Hematopoietic multipotent progenitor cell treated with erythropoietin and hydrocortisone succinate and interleukin-3 and kit ligand, for 15 days (in vitro differentiated cells): Measurements from ENCODE around the gene PPP4R2.
A peak's percentile ranks its signal among the peaks of the same experiment; 100 is the strongest.
"Not testable (repeated sequence)": the region's sequence is repeated elsewhere in the genome, so short reads cannot be mapped to it uniquely, and the experiment has no call there.

ENCODE experiments used
- DNase-seq: peaks from one replicate; pipeline ENCODE4 v3.0.0-alpha.2; 2015; ENCODE audit warnings: low spot score

Gene PPP4R2

DNA sequence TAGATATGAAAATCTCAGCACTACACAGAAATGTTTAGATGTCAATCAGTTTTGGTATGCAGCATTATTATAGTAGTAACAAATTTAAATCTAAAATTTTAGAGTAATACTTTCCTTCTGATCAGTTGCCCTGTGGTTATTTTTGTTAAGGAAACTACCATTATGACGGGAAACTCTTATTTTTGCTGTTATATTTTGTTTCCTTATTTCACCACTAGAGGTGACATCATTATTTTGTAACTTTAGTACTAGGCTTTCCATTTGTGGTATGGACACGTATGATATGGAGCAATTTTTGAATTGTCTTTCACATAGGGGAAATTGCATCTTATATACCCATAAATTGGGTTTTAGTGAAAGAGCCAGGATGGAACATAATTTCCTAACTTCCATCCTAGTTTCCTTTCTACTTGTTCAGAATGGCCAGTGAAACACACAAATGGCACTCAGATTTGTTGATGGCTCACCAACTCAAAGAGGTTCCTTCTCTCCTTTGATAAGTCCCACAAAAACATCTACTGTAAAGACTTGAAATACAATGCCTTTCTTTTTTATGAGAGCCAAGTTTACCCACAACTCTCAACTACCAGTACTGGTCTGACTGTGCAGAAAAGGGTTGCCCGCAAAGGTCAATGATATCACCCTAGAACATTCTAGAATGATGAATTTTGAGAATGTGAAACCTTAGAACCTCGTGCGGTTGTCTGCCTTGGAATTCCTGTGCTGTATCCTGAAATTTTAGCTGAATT is 19.4 kb upstream of the PPP4R2 start:
- no peak for DNase-seq

DNA sequence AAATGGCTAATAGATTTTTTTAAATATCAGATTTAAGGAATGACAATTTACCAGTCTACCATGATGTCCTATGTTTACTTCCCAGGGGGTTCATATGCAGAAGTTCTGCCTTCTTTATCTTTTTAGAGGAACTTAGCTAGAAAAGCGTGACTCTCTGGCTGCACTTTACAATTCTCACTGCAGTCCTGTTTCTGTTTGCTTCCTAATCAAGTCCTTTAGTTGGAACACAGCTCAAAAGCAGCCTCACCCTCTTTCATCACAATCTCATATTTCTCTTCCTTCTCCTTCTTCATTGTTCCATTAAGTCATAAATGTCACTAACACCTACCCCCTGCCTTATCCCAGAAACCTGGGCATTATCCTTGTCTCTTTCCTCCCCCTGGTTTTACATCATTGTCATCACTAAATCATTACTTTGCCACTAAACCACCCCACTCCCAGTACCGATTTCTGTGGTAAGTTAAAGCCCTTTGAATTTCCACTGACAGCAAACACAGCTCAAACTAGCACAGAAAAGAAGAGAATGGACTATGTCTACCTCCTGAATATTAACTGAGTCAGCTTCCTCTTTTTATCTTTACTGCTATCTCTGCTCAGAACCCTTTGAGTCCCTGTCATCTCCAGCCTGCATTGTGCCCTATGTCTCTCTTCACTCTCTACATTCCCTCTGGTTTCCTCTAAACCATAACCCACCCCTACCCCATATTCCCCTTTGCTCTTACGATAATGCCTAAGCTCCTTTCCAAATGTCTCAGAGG is 13.8 kb upstream of the PPP4R2 start:
- DNase-seq, result no peak

DNA sequence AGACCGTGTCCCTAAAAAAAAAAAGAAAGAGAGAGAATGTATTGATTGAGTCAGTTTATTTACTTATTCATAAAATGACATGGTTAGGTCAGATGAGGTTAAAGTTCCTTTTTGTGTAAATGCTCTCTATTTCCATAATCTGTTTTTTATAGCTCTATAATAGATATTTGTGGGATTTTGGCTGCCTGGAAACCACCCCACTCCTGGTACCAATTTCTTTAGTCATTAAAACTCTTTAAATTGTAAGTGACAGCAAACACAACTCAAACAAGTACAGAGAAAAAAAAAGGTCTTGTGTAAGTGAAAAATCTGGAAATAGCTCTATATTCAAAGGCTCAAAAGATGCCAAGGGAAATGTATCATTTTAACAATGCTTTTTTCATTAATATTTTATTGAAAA is 11.0 kb upstream of the PPP4R2 start:
- no peak for DNase-seq

DNA sequence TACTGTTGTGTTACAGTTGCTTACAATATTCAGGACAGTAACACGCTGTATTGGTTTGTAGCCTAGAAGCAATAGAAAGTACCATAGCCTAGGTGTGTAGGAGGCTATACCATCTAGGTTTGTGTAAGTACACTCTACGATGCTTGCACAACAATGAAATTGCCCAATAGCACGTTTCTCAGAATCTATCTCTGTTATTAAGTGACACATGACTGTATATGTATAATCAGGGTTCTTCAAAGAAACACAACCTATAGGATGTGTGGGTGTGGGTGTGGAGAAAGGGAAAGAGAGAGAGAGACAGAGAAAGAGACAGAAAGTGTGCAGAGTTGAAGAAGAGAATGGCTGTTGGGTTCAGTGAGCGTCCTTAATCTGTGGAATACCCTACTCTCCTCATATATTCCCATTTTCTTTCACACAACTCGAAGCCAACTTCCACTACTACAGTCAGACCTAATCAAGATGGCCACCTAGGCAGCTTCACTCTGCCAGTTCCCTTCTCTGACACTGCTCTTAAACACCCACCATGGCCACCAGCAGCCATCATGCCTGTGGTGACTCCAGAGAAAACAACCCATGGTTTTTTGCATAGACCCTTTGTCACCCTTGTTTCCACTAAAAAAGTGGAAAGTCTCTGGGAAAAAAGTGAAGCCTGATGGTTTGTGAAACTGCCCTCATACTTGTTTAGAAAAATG is 5.8 kb upstream of the PPP4R2 start:
- no peak for DNase-seq

GRCh38 chr3:72991522-72991921 is 5.1 kb upstream of the PPP4R2 start:
- DNase-seq, result no peak

- no peak for DNase-seq
These were observed 3.2 kb upstream of the PPP4R2 start for GRCh38 chr3:72993391-72993790.

DNA sequence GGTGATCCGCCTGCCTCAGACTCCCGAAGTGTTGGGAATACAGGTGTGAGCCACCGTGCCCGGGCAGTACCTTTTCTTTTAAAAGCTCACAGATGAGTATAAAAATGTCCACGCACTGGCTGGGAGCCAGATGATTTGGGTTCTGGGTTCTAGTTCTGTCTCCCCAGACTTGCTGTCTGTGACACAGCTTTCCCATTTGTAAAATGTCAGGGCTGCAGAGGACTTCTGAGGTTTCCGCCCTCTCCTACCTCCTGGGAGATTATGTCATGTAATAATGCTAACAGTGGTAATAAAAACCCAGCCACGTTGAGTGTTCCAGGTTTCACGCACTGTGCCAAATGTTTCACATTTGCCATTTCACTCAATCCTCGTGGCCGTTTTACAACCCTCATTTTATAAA is 1.3 kb upstream of the PPP4R2 start:
- DNase-seq, result no peak

DNA sequence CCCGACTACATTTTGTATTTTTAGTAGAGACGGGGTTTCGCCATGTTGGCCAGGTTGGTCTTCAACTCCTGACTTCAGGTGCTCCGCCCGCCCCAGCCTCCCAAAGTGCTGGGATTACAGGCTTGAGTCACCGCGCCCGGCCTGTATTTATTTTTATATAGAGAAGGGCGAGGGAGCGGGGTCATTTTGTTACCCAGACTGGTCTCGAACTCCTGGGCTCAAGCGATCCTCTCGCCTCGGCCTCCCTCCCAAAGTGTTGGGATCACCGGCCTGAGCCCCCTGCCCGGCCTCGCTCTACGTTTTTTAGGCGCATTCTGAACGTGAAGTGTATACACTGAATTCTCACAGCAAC is 514 bp upstream of the PPP4R2 start:
- no peak for DNase-seq

DNA sequence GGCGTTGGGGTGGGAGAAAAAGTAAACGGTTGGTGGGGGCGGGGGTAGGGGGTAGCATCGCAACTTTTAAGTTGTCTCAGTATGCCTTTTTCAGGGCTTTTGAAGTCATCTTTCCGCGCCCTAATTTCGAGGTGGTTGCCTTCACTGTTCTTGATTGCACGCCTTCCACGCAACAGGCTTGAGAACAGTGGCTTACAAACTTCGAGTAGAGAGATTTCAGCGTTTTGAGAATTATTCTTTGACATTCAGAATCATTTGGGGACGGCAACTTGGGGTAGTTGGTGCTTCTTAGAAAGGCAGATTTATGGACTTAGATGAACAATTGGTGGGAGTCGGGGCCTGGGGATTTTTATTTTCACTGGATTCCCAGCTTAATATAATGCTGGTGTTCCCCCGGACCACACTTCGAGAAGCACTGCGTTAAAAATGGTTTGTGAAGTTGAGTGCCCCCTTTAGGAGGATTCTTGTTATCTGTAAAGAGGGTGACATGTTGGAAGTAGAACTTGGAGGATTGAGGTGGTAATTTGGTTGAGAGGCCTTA is 880 bp downstream of the PPP4R2 start:
- peak; percentile 65 for DNase-seq

DNA sequence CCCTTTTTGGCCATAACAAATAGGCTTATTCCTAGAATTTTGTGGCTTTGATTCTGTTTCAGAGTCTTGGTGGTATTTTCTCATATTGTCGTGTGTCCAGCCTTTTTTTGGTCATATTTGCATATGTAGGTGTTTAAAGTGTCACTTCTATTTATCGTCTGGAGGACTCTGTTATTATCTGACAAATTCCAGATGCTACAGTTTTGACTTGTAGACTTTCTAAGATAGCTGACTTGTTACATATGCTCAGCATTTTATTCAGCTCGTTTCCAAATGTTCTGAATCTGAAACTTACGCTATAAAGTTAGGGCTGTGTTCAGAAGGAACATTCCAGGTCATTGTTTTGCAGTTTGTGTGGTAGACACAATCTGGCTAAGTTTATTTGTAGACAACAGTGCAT is 1.9 kb downstream of the PPP4R2 start:
- DNase-seq, result peak; percentile 16

DNA sequence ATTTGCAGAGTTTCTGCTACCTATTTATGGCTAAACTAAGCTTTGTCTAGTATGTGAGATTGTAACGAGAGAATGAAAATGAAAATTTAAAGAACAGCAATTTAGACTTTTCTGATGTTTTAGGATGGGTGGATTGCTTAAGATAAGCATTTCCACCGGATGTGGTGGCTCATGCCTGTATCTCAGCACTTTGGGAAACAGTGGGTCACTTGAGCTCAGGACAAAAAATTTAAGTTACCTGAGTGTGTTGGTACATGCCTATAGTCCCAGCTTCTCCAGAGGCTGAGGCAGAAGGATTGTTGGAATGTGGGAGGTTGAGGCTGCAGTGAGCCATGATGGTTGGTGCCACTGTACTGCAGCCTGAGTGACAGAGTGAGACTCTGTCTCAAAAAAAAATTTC is 3.3 kb downstream of the PPP4R2 start:
- no peak for DNase-seq

DNA sequence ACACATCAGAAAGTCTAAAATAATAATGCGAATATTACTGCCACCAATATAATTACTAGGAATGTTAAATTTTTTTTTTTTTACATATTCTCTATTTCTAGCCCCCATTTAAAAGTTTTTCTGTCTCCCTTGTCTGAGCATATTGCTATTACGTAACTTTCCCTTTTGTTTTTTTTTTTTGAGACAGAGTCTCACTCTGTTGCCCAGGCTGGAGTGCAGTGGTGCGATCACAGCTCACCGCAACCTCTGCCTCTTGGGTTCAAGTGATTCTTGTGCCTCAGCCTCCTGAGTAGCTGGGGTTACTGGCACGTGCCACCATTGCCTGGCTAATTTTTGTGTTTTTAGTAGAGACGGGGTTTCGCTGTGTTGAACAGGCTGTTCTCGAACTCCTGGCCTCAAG is 6.4 kb downstream of the PPP4R2 start:
- DNase-seq, result not testable (repeated sequence)

DNA sequence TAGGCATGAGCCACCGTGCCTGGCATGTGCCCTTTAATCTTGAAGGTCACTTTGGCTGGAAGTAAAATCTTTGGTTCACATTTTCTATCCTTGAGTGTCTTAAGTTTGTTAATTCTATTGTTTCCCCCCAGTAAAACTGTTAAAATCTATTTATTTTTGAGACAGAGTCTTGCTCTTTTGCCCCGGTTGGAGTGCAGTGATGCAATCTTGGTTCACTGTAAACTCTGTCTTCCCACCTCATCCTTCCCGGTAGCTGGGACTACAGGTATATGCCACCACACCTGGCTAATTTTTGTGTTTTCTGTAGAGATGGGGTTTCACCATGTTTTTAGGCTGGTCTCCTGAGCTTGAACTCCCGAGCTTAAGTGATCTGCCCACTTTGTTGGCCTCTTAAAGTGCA is 7.7 kb downstream of the PPP4R2 start:
- DNase-seq, result no peak

- DNase-seq, result no peak
These were observed 11.5 kb downstream of the PPP4R2 start for GRCh38 chr3:73007992-73008712.

GRCh38 chr3:73009008-73009407 is 12.4 kb downstream of the PPP4R2 start:
- no peak for DNase-seq

- no peak for DNase-seq
These were observed 13.1 kb downstream of the PPP4R2 start for GRCh38 chr3:73009750-73010149.

- DNase-seq, result no peak
These were observed 13.5 kb downstream of the PPP4R2 start for GRCh38 chr3:73010158-73010557.

- DNase-seq, result no peak
These were observed 21.7 kb downstream of the PPP4R2 start for GRCh38 chr3:73018298-73018697.

DNA sequence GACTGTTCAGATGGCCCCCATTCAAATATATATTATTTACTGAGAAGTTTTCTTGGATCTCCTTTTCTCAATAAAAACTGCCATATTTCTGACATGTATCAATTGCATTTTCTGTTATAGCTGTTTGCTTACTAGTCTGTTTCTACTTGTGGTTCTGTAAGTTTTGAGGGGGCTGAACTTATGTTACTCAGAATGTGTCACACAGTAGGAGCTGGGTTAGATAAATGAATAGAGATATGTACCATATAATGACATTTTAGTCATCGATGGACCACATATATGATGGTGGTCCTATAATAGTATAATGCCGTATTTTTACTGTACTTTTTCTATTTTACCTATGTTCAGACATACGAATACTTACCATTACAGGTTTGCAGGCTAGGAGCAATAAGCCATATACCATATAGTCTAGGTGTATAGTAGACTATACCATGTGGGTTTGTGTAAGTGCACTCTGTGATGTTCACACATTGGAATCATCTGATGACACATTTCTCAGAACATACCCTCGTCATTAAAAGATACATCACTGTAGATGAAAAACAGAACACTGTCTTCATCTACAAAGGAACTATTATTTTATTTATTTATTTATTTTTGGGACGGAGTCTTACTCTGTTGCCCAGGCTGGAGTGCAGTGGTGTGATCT is 22.3 kb downstream of the PPP4R2 start:
- DNase-seq, result no peak

GRCh38 chr3:73021301-73021835 is 24.8 kb downstream of the PPP4R2 start:
- no peak for DNase-seq

DNA sequence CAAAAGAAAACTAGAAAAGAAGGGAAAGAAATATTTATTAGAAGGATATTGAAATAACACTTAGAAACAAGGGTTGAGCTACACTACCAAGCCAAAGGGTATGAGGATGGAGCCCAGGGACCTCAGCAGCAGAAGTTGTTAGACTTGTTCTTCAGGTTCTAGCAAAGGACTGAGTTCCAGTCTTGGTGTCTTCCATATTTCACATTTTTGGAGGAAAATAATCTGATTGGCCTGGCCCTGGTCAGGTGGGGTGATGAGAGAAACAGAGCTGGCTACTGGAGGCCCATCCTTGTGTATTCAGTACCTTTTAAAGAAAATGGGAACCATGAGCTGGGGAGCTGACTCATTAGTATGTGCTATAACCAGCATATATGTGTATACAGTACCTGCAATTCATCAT is 28.2 kb downstream of the PPP4R2 start:
- DNase-seq, result no peak
